ENCODE measurements around the gene APLNR. TPM values are rescaled to one million over a fixed set of nuclear protein-coding genes. Genes with fewer than 3 reads are reported as not detected.

Gene APLNR
- total RNA-seq, 1 donor from 2014 or later: 8.5 TPM

- DNase-seq: peak; percentile 79
- no peaks in the 10 kb centered on the region for H3K9me3 ChIP-seq (replicated peaks)
- intact Hi-C loops (cut with micrococcal nuclease): no loop called here
- no peaks in the 10 kb centered on the region for H3K36me3 ChIP-seq
- no peak overlapping the region for H3K4me3 ChIP-seq
- H3K27ac ChIP-seq (replicated peaks): peak overlapping the region; percentile 85
- peaks cover 82% of the 10 kb centered on the region for H3K4me1 ChIP-seq
- H3K27me3 ChIP-seq (ENCODE audit: low read depth): peaks cover 4% of the 10 kb centered on the region
- TF ChIP-seq, protein P1, sequence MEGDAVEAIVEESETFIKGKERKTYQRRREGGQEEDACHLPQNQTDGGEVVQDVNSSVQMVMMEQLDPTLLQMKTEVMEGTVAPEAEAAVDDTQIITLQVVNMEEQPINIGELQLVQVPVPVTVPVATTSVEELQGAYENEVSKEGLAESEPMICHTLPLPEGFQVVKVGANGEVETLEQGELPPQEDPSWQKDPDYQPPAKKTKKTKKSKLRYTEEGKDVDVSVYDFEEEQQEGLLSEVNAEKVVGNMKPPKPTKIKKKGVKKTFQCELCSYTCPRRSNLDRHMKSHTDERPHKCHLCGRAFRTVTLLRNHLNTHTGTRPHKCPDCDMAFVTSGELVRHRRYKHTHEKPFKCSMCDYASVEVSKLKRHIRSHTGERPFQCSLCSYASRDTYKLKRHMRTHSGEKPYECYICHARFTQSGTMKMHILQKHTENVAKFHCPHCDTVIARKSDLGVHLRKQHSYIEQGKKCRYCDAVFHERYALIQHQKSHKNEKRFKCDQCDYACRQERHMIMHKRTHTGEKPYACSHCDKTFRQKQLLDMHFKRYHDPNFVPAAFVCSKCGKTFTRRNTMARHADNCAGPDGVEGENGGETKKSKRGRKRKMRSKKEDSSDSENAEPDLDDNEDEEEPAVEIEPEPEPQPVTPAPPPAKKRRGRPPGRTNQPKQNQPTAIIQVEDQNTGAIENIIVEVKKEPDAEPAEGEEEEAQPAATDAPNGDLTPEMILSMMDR (IDR thresholded peaks at IDR 0.05; ENCODE audit: borderline replicate concordance): no peak
These were observed 36.1 kb downstream of the APLNR start for GRCh38 chr11:57200917-57201316.

- H3K36me3 ChIP-seq: no peaks in the 10 kb centered on the region
These were observed 37.7 kb downstream of the APLNR start for GRCh38 chr11:57199330-57199729.

GRCh38 chr11:57197762-57198161 is 39.3 kb downstream of the APLNR start:
- no peaks in the 10 kb centered on the region for H3K27me3 ChIP-seq (ENCODE audit: low read depth)
- H3K9me3 ChIP-seq (replicated peaks): no peaks in the 10 kb centered on the region
- peaks cover 78% of the 10 kb centered on the region for H3K4me1 ChIP-seq
- TF ChIP-seq, protein P1 (IDR thresholded peaks at IDR 0.05; ENCODE audit: borderline replicate concordance): no peak
- no peak for DNase-seq
- no peak overlapping the region for H3K4me3 ChIP-seq
- no peak overlapping the region for H3K27ac ChIP-seq (replicated peaks)
- intact Hi-C loops (cut with micrococcal nuclease): no loop called here
- H3K36me3 ChIP-seq: no peaks in the 10 kb centered on the region

More at GRCh38 chr11:57199330-57199729, 37.7 kb downstream of the APLNR start:
- peak overlapping the region; percentile 85 for H3K27ac ChIP-seq (replicated peaks)
- H3K4me1 ChIP-seq: peaks cover 88% of the 10 kb centered on the region
- TF ChIP-seq, protein P1 (IDR thresholded peaks at IDR 0.05; ENCODE audit: borderline replicate concordance): no peak
- H3K4me3 ChIP-seq: no peak overlapping the region
- H3K9me3 ChIP-seq (replicated peaks): no peaks in the 10 kb centered on the region
- intact Hi-C loops (cut with micrococcal nuclease): no loop called here
- H3K27me3 ChIP-seq (ENCODE audit: low read depth): no peaks in the 10 kb centered on the region
- DNase-seq: no peak

- Histone ChIP-seq H3K9me3 (replicated peaks) (no peaks in the 10 kb centered on the region), H3K4me3 (no peak overlapping the region), H3K36me3 (no peaks in the 10 kb centered on the region), H3K4me1 (peaks cover 78% of the 10 kb centered on the region), H3K27me3 (ENCODE audit: low read depth) (no peaks in the 10 kb centered on the region), H3K27ac (replicated peaks) (peak overlapping the region; percentile 70)
- intact Hi-C loops (cut with micrococcal nuclease): no loop called here
- no peak for DNase-seq
- TF ChIP-seq, protein P1 (IDR thresholded peaks at IDR 0.05; ENCODE audit: borderline replicate concordance): no peak
These were observed 40.5 kb downstream of the APLNR start for GRCh38 chr11:57196596-57196995.

DNA sequence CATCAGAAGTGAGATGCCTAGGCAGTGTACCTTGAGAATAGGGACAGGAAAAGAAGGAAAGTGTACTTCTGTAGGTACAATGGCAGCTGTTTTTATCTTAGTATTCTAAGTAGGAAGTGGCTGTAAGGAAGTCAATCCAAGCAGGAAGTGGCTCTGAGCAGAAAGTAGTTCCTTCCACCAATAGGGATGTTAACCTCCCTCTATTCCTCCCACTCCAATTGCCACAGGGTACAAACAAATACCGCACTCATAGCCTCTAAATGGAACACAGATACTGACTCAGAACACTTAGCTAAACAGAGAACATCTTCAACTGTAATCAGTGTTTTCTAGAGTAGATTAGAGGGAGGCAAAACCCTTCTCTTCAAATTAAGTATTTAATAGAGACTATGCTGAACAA is 44.7 kb downstream of the APLNR start:
- Histone ChIP-seq H3K9me3 (replicated peaks) (no peaks in the 10 kb centered on the region), H3K4me3 (no peak overlapping the region), H3K36me3 (no peaks in the 10 kb centered on the region), H3K4me1 (peaks cover 50% of the 10 kb centered on the region), H3K27ac (replicated peaks) (peak overlapping the region; percentile 62), H3K27me3 (ENCODE audit: low read depth) (no peaks in the 10 kb centered on the region)
- no peak for DNase-seq
- intact Hi-C loops (cut with micrococcal nuclease): no loop called here
- TF ChIP-seq, protein P1 (IDR thresholded peaks at IDR 0.05; ENCODE audit: borderline replicate concordance): no peak
